Neural progenitor cell (in vitro differentiated cells): ENCODE results near the gene CMTM4. TPM values are rescaled to one million over a fixed set of nuclear protein-coding genes. Genes with fewer than 3 reads are reported as not detected.
"Not testable (repeated sequence)": the region's sequence is repeated elsewhere in the genome, so short reads cannot be mapped to it uniquely, and the experiment has no call there.

Experiments
- DNase-seq: peaks from one replicate; pipeline ENCODE4 v3.0.0-alpha.2; 2016; ENCODE audit warnings: low spot score
- H2AFZ ChIP-seq: fragments of 200-600 bp; sonication (generic); replicated peaks from 2 replicates; pipeline ENCODE4 v1.6.1; 2016; ENCODE audit warnings: antibody characterized with exemption
- H3F3A ChIP-seq: fragments of 200-600 bp; sonication (generic); 2 replicates; pipeline ENCODE4 v1.6.1; 2016; ENCODE audit warnings: antibody characterized with exemption, low read depth
- H3K27ac ChIP-seq: fragments of 200-600 bp; sonication (generic); 2 replicates; pipeline ENCODE4 v1.5.1; 2016; ENCODE audit warnings: mild to moderate bottlenecking
- H3K27me3 ChIP-seq: fragments of 200-600 bp; sonication (generic); 2 replicates; pipeline ENCODE4 v1.6.1; 2016; ENCODE audit warnings: mild to moderate bottlenecking, moderate library complexity
- H3K36me3 ChIP-seq: fragments of 200-600 bp; sonication (generic); 2 replicates; pipeline ENCODE4 v1.5.1; 2016
- H3K4me1 ChIP-seq: fragments of 200-600 bp; sonication (generic); 2 replicates; pipeline ENCODE4 v1.6.1; 2016; ENCODE audit warnings: mixed run types
- H3K4me2 ChIP-seq: fragments of 200-600 bp; sonication (generic); 2 replicates; pipeline ENCODE4 v1.6.1; 2016
- H3K4me3 ChIP-seq: fragments of 200-600 bp; sonication (generic); 2 replicates; pipeline ENCODE4 v1.5.1; 2016
- H3K79me2 ChIP-seq: fragments of 200-600 bp; sonication (generic); 2 replicates; pipeline ENCODE4 v1.6.1; 2016; ENCODE audit warnings: low read depth
- H3K9ac ChIP-seq: fragments of 200-600 bp; sonication (generic); 2 replicates; pipeline ENCODE4 v1.6.1; 2016
- H3K9me3 ChIP-seq: fragments of 200-600 bp; sonication (generic); 2 replicates; pipeline ENCODE4 v1.5.1; 2016; ENCODE audit warnings: low read depth
- H4K20me1 ChIP-seq: fragments of 200-600 bp; sonication (generic); 2 replicates; pipeline ENCODE4 v1.6.1; 2016; ENCODE audit warnings: low read depth
- H3K27ac Mint-ChIP-seq: 3 replicates; pipeline ENCODE4 v1.8.0; 2021; ENCODE audit warnings: mixed read lengths
- H3K27me3 Mint-ChIP-seq: 2 replicates; pipeline ENCODE4 v1.8.0; 2022; ENCODE audit warnings: low read depth, mild to moderate bottlenecking, inconsistent platforms, moderate library complexity, mixed read lengths; ENCODE audit not compliant: insufficient read depth
- H3K36me3 Mint-ChIP-seq: 3 replicates; pipeline ENCODE4 v1.8.0; 2021; ENCODE audit warnings: mixed read lengths
- H3K4me1 Mint-ChIP-seq: 3 replicates; pipeline ENCODE4 v1.8.0; 2021; ENCODE audit warnings: mixed read lengths
- H3K4me3 Mint-ChIP-seq: 3 replicates; pipeline ENCODE4 v1.8.0; 2021; ENCODE audit warnings: mild to moderate bottlenecking, moderate library complexity, mixed read lengths
- H3K9me3 Mint-ChIP-seq: 3 replicates; pipeline ENCODE4 v1.8.0; 2020; ENCODE audit warnings: mixed read lengths
- CTCF ChIP-seq: fragments of 200-600 bp; sonication (generic); IDR thresholded peaks from 2 replicates; pipeline ENCODE4 v1.5.1; 2017; ENCODE audit warnings: antibody characterized with exemption, mild to moderate bottlenecking
- EZH2 ChIP-seq: fragments of 200-600 bp; sonication (generic); IDR thresholded peaks from 2 replicates; pipeline ENCODE4 v1.6.1; 2017; ENCODE audit warnings: antibody characterized with exemption, mild to moderate bottlenecking, moderate library complexity
- EZH2phosphoT487 ChIP-seq: fragments of 200-600 bp; sonication (generic); IDR thresholded peaks from 2 replicates; pipeline ENCODE4 v1.6.1; 2017; ENCODE audit warnings: antibody characterized with exemption
- total RNA-seq: library from RNA; depleted of rRNA; stranded (reverse); fragments of >200 nt; gene quantifications from 2 replicates; pipeline ENCODE4 v1.2.3, GENCODE V29; 2015; ENCODE audit warnings: low replicate concordance

Gene CMTM4
- total RNA-seq, 1 donor from 2014 or later = 25.9 TPM

GRCh38 chr16:66612422-66612821 is 84.1 kb downstream of the CMTM4 start:
- Mint-ChIP-seq H3K27ac (no peak overlapping the region), H3K36me3 (peaks cover 40% of the 10 kb centered on the region), H3K27me3 (peaks cover 6% of the 10 kb centered on the region), H3K9me3 (no peaks in the 10 kb centered on the region), H3K4me3 (no peak overlapping the region), H3K4me1 (peaks cover 20% of the 10 kb centered on the region)
- DNase-seq = no peak
- Histone ChIP-seq H3K4me1 (peaks cover 12% of the 10 kb centered on the region), H3K79me2 (peaks cover 16% of the 10 kb centered on the region), H3K27me3 (no peaks in the 10 kb centered on the region), H3F3A (peaks cover 31% of the 10 kb centered on the region), H3K27ac (no peak overlapping the region), H3K36me3 (peaks cover 10% of the 10 kb centered on the region), H3K4me3 (no peak overlapping the region), H2AFZ (no peak overlapping the region), H3K9ac (no peak overlapping the region), H3K4me2 (no peak overlapping the region), H4K20me1 (peaks cover 35% of the 10 kb centered on the region), H3K9me3 (no peaks in the 10 kb centered on the region)
- TF ChIP-seq EZH2 (no peak), EZH2phosphoT487 (no peak), CTCF (no peak)

DNA sequence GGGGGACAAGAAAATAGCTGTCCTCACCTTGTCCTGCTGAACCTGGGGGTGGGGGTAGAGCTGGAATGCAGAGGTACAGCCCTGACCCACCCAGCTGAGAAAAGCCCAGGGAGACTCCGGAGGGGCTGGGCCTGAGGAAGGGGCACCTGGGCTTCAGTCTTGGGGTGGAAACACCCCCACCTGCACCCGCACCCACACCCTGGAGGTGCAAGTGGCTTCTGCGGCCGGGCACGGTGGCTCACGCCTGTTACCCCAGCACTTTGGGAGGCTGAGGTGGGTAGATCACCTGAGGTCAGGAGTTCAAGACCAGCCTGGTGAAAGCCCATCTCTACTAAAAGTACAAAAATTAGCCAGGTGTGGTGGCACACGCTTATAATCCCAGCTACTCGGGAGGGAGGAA is 84.6 kb downstream of the CMTM4 start:
- H3K9me3 Mint-ChIP-seq, H2AFZ ChIP-seq, H3K27me3 ChIP-seq, H3K4me2 ChIP-seq, H3K27me3 Mint-ChIP-seq, H3K4me3 Mint-ChIP-seq, H3K9ac ChIP-seq, DNase-seq, H3K4me3 ChIP-seq, H3K4me1 ChIP-seq, H3K27ac ChIP-seq, H3K9me3 ChIP-seq, H3K27ac Mint-ChIP-seq: not testable (repeated sequence)
- H3F3A ChIP-seq = peaks cover 29% of the 10 kb centered on the region
- H3K79me2 ChIP-seq = peaks cover 21% of the 10 kb centered on the region
- Mint-ChIP-seq H3K36me3 (peaks cover 40% of the 10 kb centered on the region), H3K4me1 (peaks cover 22% of the 10 kb centered on the region)
- H3K36me3 ChIP-seq = peaks cover 10% of the 10 kb centered on the region
- H4K20me1 ChIP-seq = peaks cover 37% of the 10 kb centered on the region

GRCh38 chr16:66610111-66610820 is 86.3 kb downstream of the CMTM4 start:
- TF ChIP-seq EZH2phosphoT487 (no peak), EZH2 (no peak), CTCF (no peak)
- no peak overlapping the region for H3K4me3 ChIP-seq
- no peak overlapping the region for H3K4me2 ChIP-seq
- Mint-ChIP-seq H3K9me3 (no peaks in the 10 kb centered on the region), H3K4me1 (peaks cover 21% of the 10 kb centered on the region), H3K36me3 (peaks cover 41% of the 10 kb centered on the region), H3K27me3 (peaks cover 8% of the 10 kb centered on the region), H3K27ac (no peak overlapping the region), H3K4me3 (no peak overlapping the region)
- peaks cover 38% of the 10 kb centered on the region for H3K79me2 ChIP-seq
- peaks cover 9% of the 10 kb centered on the region for H3K4me1 ChIP-seq
- H3K27ac ChIP-seq = no peak overlapping the region
- peaks cover 51% of the 10 kb centered on the region for H4K20me1 ChIP-seq
- peaks cover 18% of the 10 kb centered on the region for H3F3A ChIP-seq
- H3K9ac ChIP-seq = no peak overlapping the region
- H3K9me3 ChIP-seq = no peaks in the 10 kb centered on the region
- H2AFZ ChIP-seq = no peak overlapping the region
- DNase-seq = no peak
- H3K27me3 ChIP-seq = no peaks in the 10 kb centered on the region
- H3K36me3 ChIP-seq = peaks cover 10% of the 10 kb centered on the region

DNA sequence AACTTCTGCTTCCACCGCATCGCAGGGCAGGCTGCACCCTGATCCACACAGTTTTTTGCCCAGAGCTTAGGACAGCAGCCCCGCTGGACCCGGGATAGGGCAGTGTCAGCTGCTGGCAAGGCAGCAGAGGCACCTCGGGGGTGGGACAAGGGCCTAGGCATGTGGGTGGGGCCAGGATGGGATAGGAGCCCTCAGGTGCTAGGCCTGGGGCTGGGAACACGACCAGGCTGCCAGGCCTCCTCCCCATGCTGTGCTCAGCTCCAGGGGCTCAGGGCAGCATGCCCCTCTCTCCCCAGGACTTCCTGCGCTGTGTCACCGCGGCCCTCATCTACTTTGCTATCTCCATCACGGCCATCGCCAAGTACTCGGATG is 87.4 kb downstream of the CMTM4 start:
- H4K20me1 ChIP-seq = peaks cover 51% of the 10 kb centered on the region
- TF ChIP-seq EZH2phosphoT487 = no peak
- TF ChIP-seq CTCF = no peak
- no peak for TF ChIP-seq EZH2
- H3K9me3 ChIP-seq = no peaks in the 10 kb centered on the region
- H3K9ac ChIP-seq = no peak overlapping the region
- no peak overlapping the region for H3K4me2 ChIP-seq
- H3F3A ChIP-seq = peaks cover 21% of the 10 kb centered on the region
- H3K79me2 ChIP-seq = peaks cover 43% of the 10 kb centered on the region
- H3K36me3 ChIP-seq = peaks cover 10% of the 10 kb centered on the region
- Mint-ChIP-seq H3K4me3 (no peak overlapping the region), H3K27me3 (peaks cover 8% of the 10 kb centered on the region), H3K9me3 (no peaks in the 10 kb centered on the region), H3K27ac (no peak overlapping the region), H3K36me3 (peaks cover 34% of the 10 kb centered on the region), H3K4me1 (peaks cover 21% of the 10 kb centered on the region)
- H3K27me3 ChIP-seq = no peaks in the 10 kb centered on the region
- no peak for DNase-seq
- H3K27ac ChIP-seq = no peak overlapping the region
- H2AFZ ChIP-seq = no peak overlapping the region
- no peak overlapping the region for H3K4me3 ChIP-seq
- peaks cover 9% of the 10 kb centered on the region for H3K4me1 ChIP-seq
